B cell (primary cell): ENCODE measurements around the gene OR52K1.

Experiments used
- EZH2 ChIP-seq: IDR thresholded peaks from 2 replicates; pipeline ENCODE4 v1.6.1; 2012; ENCODE audit warnings: borderline replicate concordance, low read depth, mild to moderate bottlenecking, moderate library complexity, low read length; ENCODE audit not compliant: insufficient read depth, poor library complexity, severe bottlenecking
- TF ChIP-seq, protein P1 (sequence below): fragments of 200-600 bp; IDR thresholded peaks from one replicate; pipeline ENCODE4 v1.8.0; 2022; ENCODE audit warnings: antibody characterized with exemption, mild to moderate bottlenecking

DNA sequence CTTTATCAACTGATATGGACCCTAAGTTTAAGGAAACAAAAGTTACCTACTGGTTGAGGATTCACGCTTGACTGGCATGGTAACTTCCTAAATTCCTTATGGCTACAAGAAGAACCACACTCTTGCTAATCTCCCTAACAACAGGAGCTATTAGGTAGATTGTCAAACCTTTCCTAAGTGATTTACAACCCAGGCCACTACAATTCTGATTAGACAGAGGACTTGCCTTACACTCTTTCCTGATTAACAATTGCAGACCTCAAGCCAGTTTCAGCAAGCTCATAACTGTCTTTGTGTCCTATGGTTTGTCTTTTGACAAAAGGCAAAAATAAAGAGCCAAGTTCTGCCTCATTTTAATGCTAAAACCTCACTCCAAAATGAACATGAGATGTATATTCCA lies 17.0 kb upstream of the OR52K1 start:
- TF ChIP-seq EZH2 = no peak
- TF ChIP-seq, protein P1, sequence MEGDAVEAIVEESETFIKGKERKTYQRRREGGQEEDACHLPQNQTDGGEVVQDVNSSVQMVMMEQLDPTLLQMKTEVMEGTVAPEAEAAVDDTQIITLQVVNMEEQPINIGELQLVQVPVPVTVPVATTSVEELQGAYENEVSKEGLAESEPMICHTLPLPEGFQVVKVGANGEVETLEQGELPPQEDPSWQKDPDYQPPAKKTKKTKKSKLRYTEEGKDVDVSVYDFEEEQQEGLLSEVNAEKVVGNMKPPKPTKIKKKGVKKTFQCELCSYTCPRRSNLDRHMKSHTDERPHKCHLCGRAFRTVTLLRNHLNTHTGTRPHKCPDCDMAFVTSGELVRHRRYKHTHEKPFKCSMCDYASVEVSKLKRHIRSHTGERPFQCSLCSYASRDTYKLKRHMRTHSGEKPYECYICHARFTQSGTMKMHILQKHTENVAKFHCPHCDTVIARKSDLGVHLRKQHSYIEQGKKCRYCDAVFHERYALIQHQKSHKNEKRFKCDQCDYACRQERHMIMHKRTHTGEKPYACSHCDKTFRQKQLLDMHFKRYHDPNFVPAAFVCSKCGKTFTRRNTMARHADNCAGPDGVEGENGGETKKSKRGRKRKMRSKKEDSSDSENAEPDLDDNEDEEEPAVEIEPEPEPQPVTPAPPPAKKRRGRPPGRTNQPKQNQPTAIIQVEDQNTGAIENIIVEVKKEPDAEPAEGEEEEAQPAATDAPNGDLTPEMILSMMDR = no peak
